ENCODE measurements around the gene G3BP2. TPM values are rescaled to one million over a fixed set of nuclear protein-coding genes. Genes with fewer than 3 reads are reported as not detected.
A peak's percentile ranks its signal among the peaks of the same experiment; 100 is the strongest.

Gene G3BP2
- total and polyA plus RNA-seq, 2 of the 13 experiments (the other 11 are each of a cell fraction or from before 2014, with no cell fraction given), result 51.7 to 179 TPM

GRCh38 chr4:75702919-75703411 lies 29.8 kb upstream of the G3BP2 start (continued):
- TF ChIP-seq REST (IDR thresholded peaks at IDR 0.05; ENCODE audit: borderline replicate concordance in 1 of 2, low read depth in 1 of 2, low read length in 2 of 2), result peak in 1 of 2 experiments; percentile 45; a peak in 1 of 4 replicates
- TF ChIP-seq ARNTL (CRISPR knock-in tag; IDR thresholded peaks at IDR 0.05), result no peak
- peak; percentile 81; the same call in 1 of the 2 replicates for TF ChIP-seq ZNF292 (CRISPR knock-in tag; IDR thresholded peaks at IDR 0.05; ENCODE audit: borderline replicate concordance, low read depth)
- TF ChIP-seq HOMEZ (CRISPR knock-in tag; IDR thresholded peaks at IDR 0.05; ENCODE audit: low read depth), result 0 out of 2 replicates have a peak, but pooled peaks have one; percentile 43
- TF ChIP-seq ZSCAN22 (CRISPR knock-in tag; IDR thresholded peaks at IDR 0.05), result peak; percentile 44; the same call in 1 of the 2 replicates
- peak; percentile 75 for TF ChIP-seq HNF1B (CRISPR knock-in tag; IDR thresholded peaks at IDR 0.05)
- no peak for TF ChIP-seq KLF12 (CRISPR knock-in tag; IDR thresholded peaks at IDR 0.05; ENCODE audit: borderline replicate concordance)
- 0 out of 2 replicates have a peak, but pooled peaks have one; percentile 23 for TF ChIP-seq ZFP90 (CRISPR knock-in tag; IDR thresholded peaks at IDR 0.05; ENCODE audit: borderline replicate concordance)
- TF ChIP-seq ZNF331 (CRISPR knock-in tag; IDR thresholded peaks at IDR 0.05), result peak; percentile 46; the same call in 1 of the 2 replicates
- TF ChIP-seq ARID5B (CRISPR knock-in tag; IDR thresholded peaks at IDR 0.05), result peak; percentile 80
- TF ChIP-seq ZNF788 (CRISPR knock-in tag; IDR thresholded peaks at IDR 0.05; ENCODE audit: borderline replicate concordance), result no peak; the same call in 1 of the 2 replicates
- 0 out of 2 replicates have a peak, but pooled peaks have one; percentile 41 for TF ChIP-seq ZNF747 (CRISPR knock-in tag; IDR thresholded peaks at IDR 0.05; ENCODE audit: borderline replicate concordance)
- TF ChIP-seq POLR2A (IDR thresholded peaks at IDR 0.05; ENCODE audit: insufficient read depth in 1 of 2, low read depth in 2 of 2, low read length in 2 of 2), result peak; percentile 61 to 84
- TF ChIP-seq KDM6A (CRISPR knock-in tag; IDR thresholded peaks at IDR 0.05; ENCODE audit: low read depth), result peak; percentile 25; the same call in 1 of the 2 replicates
- no peak for TF ChIP-seq ZNF34 (CRISPR knock-in tag; IDR thresholded peaks at IDR 0.05; ENCODE audit: borderline replicate concordance)
- TF ChIP-seq RAD21 (CRISPR knock-in tag; IDR thresholded peaks at IDR 0.05), result no peak; the same call in 1 of the 2 replicates
- TF ChIP-seq ZNF652 (CRISPR knock-in tag; IDR thresholded peaks at IDR 0.05; ENCODE audit: borderline replicate concordance, low read depth), result peak; percentile 76; the same call in 1 of the 2 replicates
- no peak for TF ChIP-seq KLF16 (CRISPR knock-in tag; IDR thresholded peaks at IDR 0.05)
- 0 out of 2 replicates have a peak, but pooled peaks have one; percentile 19 for TF ChIP-seq MXD4 (CRISPR knock-in tag; IDR thresholded peaks at IDR 0.05)

All from HepG2 (cell line).